Measurements from ENCODE around the gene REG4.

- TF ChIP-seq CTCF (IDR thresholded peaks at IDR 0.05) (no peak), POLR2A (IDR thresholded peaks at IDR 0.05) (no peak)
Measured at GRCh38 chr1:119744598-119744942, 66.7 kb downstream of the REG4 start.
